NCI-H1105 (cell line): ENCODE results near the gene MRPL49.
"Not testable (repeated sequence)": the region's sequence is repeated elsewhere in the genome, so short reads cannot be mapped to it uniquely, and the experiment has no call there.

ENCODE experiments used
- DNase-seq: peaks from one replicate; lab custom pipeline; 2025; lab: John Stamatoyannopoulos, UW

MRPL49 gene

GRCh38 chr11:65132988-65133700, 11.0 kb downstream of the MRPL49 start:
- peak; percentile 21 for DNase-seq

DNA sequence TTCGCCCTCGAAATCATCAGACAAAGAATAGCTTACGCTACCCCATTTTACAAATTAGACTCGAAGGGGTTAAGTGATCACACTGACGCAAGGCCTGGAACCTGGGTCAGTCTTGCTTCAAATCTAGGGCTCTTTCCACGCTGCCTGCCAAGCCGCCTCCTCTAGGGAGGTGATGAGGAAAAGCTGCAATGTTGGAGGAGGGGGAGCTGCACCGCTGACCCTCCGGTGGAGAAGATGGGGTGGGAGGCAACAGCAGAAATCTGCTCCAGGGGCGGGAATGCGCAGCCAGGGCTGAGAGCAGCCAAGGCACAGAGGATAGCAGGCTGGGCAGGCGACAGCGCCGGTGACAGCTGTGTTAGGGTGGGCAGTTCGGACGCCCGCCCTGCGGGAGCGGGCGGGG, 11.6 kb downstream of the MRPL49 start:
- no peak for DNase-seq

- DNase-seq: peak; percentile 83
These were observed 12.3 kb downstream of the MRPL49 start, which contains the start of gene SYVN1 for GRCh38 chr11:65134240-65134951. Gene SYVN1 (minus strand): TSS chr11:65134519. CDS start chr11:65133601, 918 bp downstream.

DNA sequence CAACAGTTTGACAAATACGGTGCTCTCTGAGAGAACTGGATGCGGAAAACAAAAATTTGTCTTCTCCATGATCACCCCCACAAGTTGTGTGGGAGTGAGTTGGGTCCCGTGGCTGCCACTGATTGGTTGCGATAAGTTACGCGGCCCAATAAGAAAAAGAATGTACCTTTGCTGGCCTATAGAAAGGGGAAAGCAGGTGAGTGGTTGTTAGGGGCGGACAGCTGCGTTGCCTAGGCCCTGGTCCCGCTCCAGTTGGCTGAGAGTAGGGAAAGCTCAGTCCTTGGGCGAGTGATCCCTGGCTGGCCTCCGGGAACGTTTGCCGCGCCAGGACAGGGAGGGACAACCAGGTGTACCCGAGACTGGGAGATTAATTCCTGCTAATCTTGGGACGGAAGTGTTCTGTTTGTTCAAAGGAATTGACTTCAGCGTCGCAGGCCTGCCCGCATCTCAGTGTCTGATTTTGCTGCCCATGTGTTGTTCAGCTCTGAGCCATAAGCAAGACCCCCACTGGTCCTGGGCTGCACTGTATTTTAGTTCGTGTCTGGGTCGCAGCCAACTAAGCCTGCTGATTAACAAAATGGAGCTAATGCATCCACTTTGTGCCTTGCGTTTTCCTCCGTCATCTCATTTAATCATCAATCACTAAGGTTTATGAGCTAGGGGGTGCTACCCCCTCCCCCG, 13.0 kb downstream of the MRPL49 start:
- DNase-seq: peak; percentile 97

DNA sequence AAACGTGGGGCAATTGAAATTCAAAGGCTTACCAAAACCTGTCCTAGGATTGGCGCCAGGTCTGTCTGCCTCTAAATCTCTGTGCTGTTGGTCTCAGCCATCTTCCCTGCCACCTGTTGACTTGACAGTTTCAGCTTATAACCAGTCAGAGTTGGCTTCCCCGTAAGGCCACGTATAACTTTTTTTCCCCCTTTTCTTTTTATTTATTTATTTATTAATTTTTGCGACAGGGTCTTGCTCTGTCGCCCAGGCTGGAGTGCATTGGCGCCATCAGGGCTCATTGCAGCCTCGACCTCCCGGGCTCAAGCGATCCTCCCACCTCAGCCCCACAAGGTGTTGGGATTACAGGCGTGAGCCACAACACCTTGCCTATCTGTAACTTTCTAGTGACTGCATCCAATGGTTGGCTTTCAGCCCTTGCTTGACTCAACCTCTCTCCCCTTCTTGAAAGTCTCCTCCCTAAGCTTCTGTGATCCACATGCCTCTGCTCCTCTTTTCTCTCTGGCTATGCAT, 13.6 kb downstream of the MRPL49 start:
- peak; percentile 41 for DNase-seq

DNA sequence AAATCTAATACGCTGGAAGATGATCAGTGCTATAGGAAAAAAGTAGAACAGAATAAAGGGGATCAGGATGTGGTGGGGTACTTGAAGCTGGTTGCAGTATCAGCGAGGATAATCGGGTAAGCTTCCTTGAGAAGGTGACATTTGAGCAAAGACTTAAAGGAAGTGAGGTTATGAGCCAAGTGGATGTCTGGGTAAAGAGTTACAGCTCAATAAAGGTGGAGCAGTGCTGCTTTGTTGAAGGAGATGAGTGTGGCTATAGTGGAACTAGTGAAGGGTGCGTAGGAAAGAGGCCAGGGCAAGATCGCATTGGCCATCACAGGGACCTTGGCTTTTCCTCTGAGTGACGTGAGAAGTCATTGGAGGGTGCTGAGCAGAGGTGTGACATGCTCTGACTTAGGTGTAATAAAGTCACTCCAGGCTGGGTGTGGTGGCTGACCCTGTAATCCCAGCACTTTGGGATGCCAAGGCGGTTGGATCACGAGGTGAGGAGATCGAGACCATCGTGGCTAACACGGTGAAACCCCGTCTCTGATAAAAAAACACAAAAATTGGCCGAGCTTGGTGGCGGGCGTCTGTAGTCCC, 14.5 kb downstream of the MRPL49 start:
- DNase-seq: no peak

- no peak for DNase-seq
These were observed 19.9 kb downstream of the MRPL49 start for GRCh38 chr11:65141896-65142494.

GRCh38 chr11:65147352-65148075, 25.4 kb downstream of the MRPL49 start:
- DNase-seq: no peak

DNA sequence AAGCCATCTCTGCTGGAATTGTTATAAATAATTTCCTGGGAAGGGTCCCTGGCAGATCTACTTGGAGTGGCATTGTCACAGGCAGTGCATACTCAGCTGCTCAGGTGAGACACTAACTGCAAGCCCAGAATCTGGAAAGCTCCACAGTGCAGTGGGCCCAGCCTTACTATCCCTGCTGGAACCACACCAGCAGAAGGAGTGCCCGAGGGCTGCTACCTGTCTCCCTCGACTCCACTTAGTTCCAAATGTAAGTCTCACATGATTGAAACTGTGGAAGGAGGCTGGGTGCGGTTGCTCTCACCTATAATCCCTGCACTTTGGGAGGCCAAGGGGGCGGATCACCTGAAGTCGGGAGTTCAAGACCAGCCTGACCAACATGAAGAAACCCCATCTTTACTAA, 26.5 kb downstream of the MRPL49 start:
- no peak for DNase-seq

- not testable (repeated sequence) for DNase-seq
These were observed 28.0 kb downstream of the MRPL49 start for GRCh38 chr11:65150131-65150508.

- DNase-seq: peak; percentile 42
These were observed 28.6 kb downstream of the MRPL49 start for GRCh38 chr11:65150509-65151299.

DNA sequence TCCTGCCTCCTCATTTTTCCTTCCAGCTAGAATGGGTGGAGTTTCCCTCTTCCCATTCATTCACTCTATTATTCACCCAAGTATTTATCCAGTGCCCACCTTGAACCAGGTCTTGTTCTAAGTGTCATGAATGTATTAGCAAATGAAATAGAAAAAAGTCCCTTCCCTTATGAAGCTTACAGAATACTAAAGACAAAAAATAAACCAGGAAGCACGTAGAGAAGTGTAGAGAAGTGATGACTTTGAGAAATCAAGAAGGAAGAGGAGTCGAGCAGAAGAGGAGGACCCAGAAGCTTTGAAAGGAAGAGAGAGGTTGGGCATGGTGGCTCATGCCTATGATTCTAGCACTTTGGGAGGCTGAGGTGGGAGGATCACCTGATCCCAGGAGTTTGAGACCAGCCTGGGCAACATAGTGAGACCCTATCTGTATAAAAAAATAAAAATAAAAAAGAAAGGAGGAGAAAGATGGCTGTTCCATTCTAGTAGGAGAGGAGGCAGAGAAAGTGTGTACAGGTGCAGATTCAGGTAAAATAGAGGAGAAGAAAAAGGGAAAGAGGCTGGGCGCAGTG, 29.3 kb downstream of the MRPL49 start:
- DNase-seq: no peak

- DNase-seq: no peak
These were observed 30.0 kb downstream of the MRPL49 start for GRCh38 chr11:65152122-65152521.

DNA sequence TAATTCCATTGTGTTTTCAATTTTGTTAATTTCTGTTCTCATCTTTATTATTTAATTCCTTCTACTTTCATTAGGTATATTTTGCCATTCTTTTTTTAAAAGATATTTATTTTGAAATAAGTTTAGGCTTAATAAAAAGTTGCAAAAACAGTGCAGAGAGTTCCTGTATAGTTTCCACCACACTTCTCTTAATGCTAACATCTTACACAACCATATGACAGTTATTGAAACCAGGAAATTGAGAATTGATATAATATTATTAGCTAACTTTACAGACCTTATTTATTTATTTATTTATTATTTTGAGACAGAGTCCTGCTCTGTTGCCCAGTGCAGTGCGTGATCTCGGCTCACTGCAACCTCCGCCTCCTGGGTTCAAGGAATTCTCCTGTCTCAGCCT, 34.1 kb downstream of the MRPL49 start:
- no peak for DNase-seq

DNA sequence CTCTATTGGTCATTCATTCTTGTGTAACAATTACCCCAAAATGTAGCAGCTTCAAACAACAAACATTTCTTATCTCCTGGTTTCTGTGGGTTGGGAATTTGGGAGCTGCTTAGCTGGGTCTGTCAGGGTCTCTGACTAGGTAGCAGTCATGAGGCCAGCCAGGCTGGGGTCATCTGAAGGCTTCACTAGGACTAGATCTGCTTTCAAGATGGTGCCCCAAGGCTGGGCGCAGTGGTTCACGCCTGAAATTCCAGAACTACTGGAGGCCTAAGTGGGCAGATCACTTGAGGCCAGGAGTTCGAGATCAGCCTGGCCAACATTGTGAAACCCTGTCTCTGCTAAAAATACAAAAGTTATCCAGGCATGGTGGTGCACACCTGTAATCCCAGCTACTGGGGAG, 34.8 kb downstream of the MRPL49 start:
- DNase-seq: no peak

- DNase-seq: no peak
These were observed 35.2 kb downstream of the MRPL49 start for GRCh38 chr11:65157336-65157735.

- DNase-seq: no peak
These were observed 36.9 kb downstream of the MRPL49 start for GRCh38 chr11:65159012-65159411.

DNA sequence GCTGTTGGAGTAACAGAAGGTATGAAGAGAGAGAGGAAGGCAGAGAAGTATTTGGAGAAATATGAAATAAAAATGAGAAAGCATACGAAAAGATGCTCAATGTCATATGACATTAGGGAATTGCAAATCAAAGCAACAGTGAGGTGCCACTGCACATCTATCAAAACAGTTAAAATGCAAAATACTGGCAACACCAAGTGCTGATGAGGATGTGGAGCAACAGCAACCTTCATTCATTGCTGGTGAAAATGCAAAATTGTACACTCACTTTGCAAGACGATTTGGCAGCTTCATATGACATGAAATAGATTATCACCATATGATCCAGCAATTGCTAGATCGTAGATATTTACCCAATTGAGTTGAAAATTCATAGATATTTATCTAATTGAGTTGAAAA, 38.5 kb downstream of the MRPL49 start:
- DNase-seq: no peak

DNA sequence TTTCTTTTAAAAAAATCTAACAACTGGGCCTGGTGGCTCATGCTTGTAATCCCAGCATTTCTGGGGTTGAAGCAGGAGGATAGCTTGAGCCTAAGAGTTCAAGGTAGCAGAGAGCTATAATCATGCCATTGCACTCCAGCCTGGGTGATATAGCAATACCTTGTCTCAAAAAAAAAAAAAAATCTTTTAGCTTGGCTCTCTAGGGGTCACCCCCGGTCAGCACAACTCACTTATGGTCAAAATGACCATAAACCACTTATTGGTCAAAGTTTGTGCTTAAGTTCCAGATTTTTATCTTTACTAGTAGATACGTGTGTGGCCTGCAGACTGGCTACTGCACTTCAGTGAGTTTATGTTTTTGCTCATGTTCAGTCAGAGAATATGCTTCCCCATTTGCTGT, 41.6 kb downstream of the MRPL49 start:
- DNase-seq: no peak
